Hepatocyte (in vitro differentiated cells): ENCODE data around the gene CPLX4. TPM values are rescaled to one million over a fixed set of nuclear protein-coding genes. Genes with fewer than 3 reads are reported as not detected.

ENCODE experiments used
- DNase-seq: peaks from one replicate; pipeline ENCODE4 v3.0.0-alpha.2; 2016; ENCODE audit warnings: low spot score
- H2AFZ ChIP-seq: fragments of 200-600 bp; sonication (generic); 2 replicates; pipeline ENCODE4 v1.6.0; 2016; ENCODE audit warnings: antibody characterized with exemption, mild to moderate bottlenecking
- H3K27ac ChIP-seq: fragments of 200-600 bp; sonication (generic); 2 replicates; pipeline ENCODE4 v1.5.1; 2016; ENCODE audit warnings: mild to moderate bottlenecking
- H3K27me3 ChIP-seq: fragments of 200-600 bp; sonication (generic); 2 replicates; pipeline ENCODE4 v1.6.1; 2016
- H3K36me3 ChIP-seq: fragments of 200-600 bp; sonication (generic); replicated peaks from 2 replicates; pipeline ENCODE4 v1.5.1; 2016; ENCODE audit warnings: low read depth; ENCODE audit not compliant: insufficient read depth
- H3K4me1 ChIP-seq: fragments of 200-600 bp; sonication (generic); 2 replicates; pipeline ENCODE4 v1.5.1; 2016; ENCODE audit warnings: mild to moderate bottlenecking, moderate library complexity; ENCODE audit not compliant: insufficient read depth
- H3K4me2 ChIP-seq: fragments of 200-600 bp; sonication (generic); 2 replicates; pipeline ENCODE4 v1.6.0; 2016
- H3K4me3 ChIP-seq: fragments of 200-600 bp; sonication (generic); 2 replicates; pipeline ENCODE4 v1.5.1; 2016; ENCODE audit warnings: mild to moderate bottlenecking
- H3K79me2 ChIP-seq: fragments of 200-600 bp; sonication (generic); 2 replicates; pipeline ENCODE4 v1.6.0; 2017; ENCODE audit warnings: mild to moderate bottlenecking
- H3K9me2 ChIP-seq: fragments of 200-600 bp; sonication (generic); replicated peaks from 2 replicates; pipeline ENCODE4 v1.6.0; 2017; ENCODE audit warnings: mild to moderate bottlenecking; ENCODE audit not compliant: insufficient read depth
- H3K9me3 ChIP-seq: fragments of 200-600 bp; sonication (generic); 2 replicates; pipeline ENCODE4 v1.5.1; 2016; ENCODE audit warnings: low read depth, mild to moderate bottlenecking
- H4K20me1 ChIP-seq: fragments of 200-600 bp; sonication (generic); 2 replicates; pipeline ENCODE4 v1.6.0; 2016; ENCODE audit warnings: mild to moderate bottlenecking; ENCODE audit not compliant: insufficient read depth, poor library complexity, severe bottlenecking
- CTCF ChIP-seq: fragments of 200-600 bp; sonication (generic); IDR thresholded peaks from 2 replicates; pipeline ENCODE4 v1.5.1; 2016; ENCODE audit warnings: antibody characterized with exemption, mild to moderate bottlenecking; ENCODE audit not compliant: poor library complexity
- EZH2 ChIP-seq: fragments of 200-600 bp; sonication (generic); IDR thresholded peaks from 2 replicates; pipeline ENCODE4 v1.6.1; 2016; ENCODE audit warnings: antibody characterized with exemption, mild to moderate bottlenecking, borderline replicate concordance
- EZH2phosphoT487 ChIP-seq: fragments of 200-600 bp; sonication (generic); IDR thresholded peaks from one replicate; pipeline ENCODE4 v1.6.1; 2018; ENCODE audit warnings: antibody characterized with exemption, mild to moderate bottlenecking, low read depth, moderate library complexity; ENCODE audit not compliant: unreplicated experiment, severe bottlenecking
- WGBS: methylation state at CpG from one replicate; pipeline ENCODE4 v1.1.6; 2016; ENCODE audit warnings: low lambda C conversion rate; ENCODE audit errors: missing lambda C conversion rate; 5-methylcytosine and 5-hydroxymethylcytosine counted together
- polyA plus RNA-seq: library from polyadenylated mRNA; unstranded; fragments of >200 nt; fragmentation: Nextera tagmentation; extraction: Ambion mirVana; gene quantifications from 2 replicates; pipeline ENCODE4 v1.2.1, GENCODE V29; 2016
- total RNA-seq: library from RNA; depleted of rRNA; stranded (reverse); fragments of >200 nt; gene quantifications from 2 replicates; pipeline ENCODE4 v1.2.3, GENCODE V29; 2014

CPLX4 gene
- total and polyA plus RNA-seq, 2 experiments from 2014 or later: not detected

- WGBS: 83% methylated on average over 11 of the region's 11 CpGs
- no peak overlapping the region for H3K4me2 ChIP-seq
- no peak for DNase-seq
- H3K36me3 ChIP-seq: no peaks in the 10 kb centered on the region
- H3K27me3 ChIP-seq: peaks cover 98% of the 10 kb centered on the region
- no peak overlapping the region for H3K4me3 ChIP-seq
- no peaks in the 10 kb centered on the region for H3K4me1 ChIP-seq
- H3K9me2 ChIP-seq: no peaks in the 10 kb centered on the region
- no peaks in the 10 kb centered on the region for H4K20me1 ChIP-seq
- H3K9me3 ChIP-seq: no peaks in the 10 kb centered on the region
- TF ChIP-seq EZH2 (no peak), EZH2phosphoT487 (no peak), CTCF (no peak)
- H3K27ac ChIP-seq: no peak overlapping the region
- H2AFZ ChIP-seq: no peak overlapping the region
- no peaks in the 10 kb centered on the region for H3K79me2 ChIP-seq
These were observed 36.1 kb downstream of the CPLX4 start for GRCh38 chr18:59282341-59282740.

DNA sequence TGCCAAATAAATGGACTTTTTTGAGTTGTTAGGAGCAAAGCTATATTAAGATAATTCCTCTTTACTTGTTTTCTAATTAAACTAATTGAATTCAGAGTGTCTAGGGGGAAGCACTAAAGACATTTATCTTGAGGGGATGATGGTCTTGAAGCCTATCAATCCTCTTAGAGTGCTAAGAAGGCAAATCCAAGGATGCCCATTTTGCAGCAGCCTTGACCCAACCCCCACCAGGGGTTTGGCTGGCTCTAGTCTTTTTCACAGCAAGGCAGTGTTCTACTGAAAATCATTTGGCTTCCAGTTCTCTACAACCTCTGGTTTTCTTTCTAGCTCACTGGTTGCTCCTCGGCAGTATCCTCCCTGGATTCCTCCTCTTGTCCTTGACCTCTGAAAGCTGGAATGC lies 38.7 kb downstream of the CPLX4 start:
- Histone ChIP-seq H3K36me3 (no peaks in the 10 kb centered on the region), H3K27ac (no peak overlapping the region), H3K4me1 (no peaks in the 10 kb centered on the region), H3K4me2 (no peak overlapping the region), H4K20me1 (no peaks in the 10 kb centered on the region), H2AFZ (no peak overlapping the region), H3K4me3 (no peak overlapping the region), H3K9me2 (no peaks in the 10 kb centered on the region), H3K79me2 (no peaks in the 10 kb centered on the region), H3K27me3 (peaks cover 98% of the 10 kb centered on the region), H3K9me3 (no peaks in the 10 kb centered on the region)
- no peak for TF ChIP-seq EZH2phosphoT487
- TF ChIP-seq EZH2: no peak
- TF ChIP-seq CTCF: no peak
- no peak for DNase-seq
- WGBS: 63% methylated on average over 1 of the region's 1 CpG

DNA sequence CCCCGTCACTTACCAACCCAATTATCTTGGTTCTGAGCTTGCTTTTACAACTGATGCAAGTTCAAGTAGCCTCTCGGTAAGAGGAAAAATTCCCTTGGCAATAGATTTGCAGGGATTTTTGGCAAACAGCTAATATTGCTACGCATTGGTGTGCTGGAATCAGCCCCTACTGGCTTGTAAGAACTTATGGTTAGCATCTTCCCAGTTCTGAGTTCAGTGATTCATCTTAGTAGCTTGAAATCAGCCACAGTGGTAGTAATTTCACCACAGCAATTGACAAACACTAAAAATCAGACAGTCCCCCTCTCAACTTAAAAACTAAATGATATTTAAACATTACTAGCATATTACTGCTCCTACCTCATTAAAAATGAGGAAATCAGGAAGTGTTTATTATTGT lies 39.3 kb downstream of the CPLX4 start:
- Histone ChIP-seq H3K36me3 (no peaks in the 10 kb centered on the region), H3K79me2 (no peaks in the 10 kb centered on the region), H4K20me1 (no peaks in the 10 kb centered on the region), H3K27ac (no peak overlapping the region), H3K4me1 (no peaks in the 10 kb centered on the region), H3K9me2 (no peaks in the 10 kb centered on the region), H3K27me3 (peaks cover 98% of the 10 kb centered on the region), H2AFZ (no peak overlapping the region), H3K4me2 (no peak overlapping the region), H3K9me3 (no peaks in the 10 kb centered on the region), H3K4me3 (no peak overlapping the region)
- no peak for TF ChIP-seq EZH2phosphoT487
- TF ChIP-seq CTCF: no peak
- no peak for TF ChIP-seq EZH2
- WGBS: 57% methylated on average over 3 of the region's 3 CpGs
- no peak for DNase-seq

- no peaks in the 10 kb centered on the region for H3K79me2 ChIP-seq
- no peaks in the 10 kb centered on the region for H3K4me1 ChIP-seq
- H3K4me2 ChIP-seq: no peak overlapping the region
- no peak overlapping the region for H3K4me3 ChIP-seq
- no peaks in the 10 kb centered on the region for H3K9me2 ChIP-seq
- H3K27ac ChIP-seq: no peak overlapping the region
- peaks cover 98% of the 10 kb centered on the region for H3K27me3 ChIP-seq
- WGBS: 66% methylated on average over 5 of the region's 5 CpGs
- H4K20me1 ChIP-seq: no peaks in the 10 kb centered on the region
- no peak overlapping the region for H2AFZ ChIP-seq
- no peak for DNase-seq
- H3K9me3 ChIP-seq: no peaks in the 10 kb centered on the region
- H3K36me3 ChIP-seq: no peaks in the 10 kb centered on the region
- TF ChIP-seq EZH2: no peak
- TF ChIP-seq CTCF: no peak
- no peak for TF ChIP-seq EZH2phosphoT487
These were observed 39.7 kb downstream of the CPLX4 start for GRCh38 chr18:59278793-59279192.
